Measurements from ENCODE around the gene SMAD1.

The SMAD1 gene

GRCh38 chr4:145521282-145521681, 39.6 kb downstream of the SMAD1 start:
- no peak for ATAC-seq
- TF ChIP-seq CSDC2 (CRISPR knock-in tag; IDR thresholded peaks at IDR 0.05), result no peak
- no peak for TF ChIP-seq POU6F1 (CRISPR knock-in tag; IDR thresholded peaks at IDR 0.05; ENCODE audit: borderline replicate concordance, low read depth)
- TF ChIP-seq ZNF8 (CRISPR knock-in tag; IDR thresholded peaks at IDR 0.05), result no peak
- TF ChIP-seq RARB (CRISPR knock-in tag; IDR thresholded peaks at IDR 0.05), result no peak

GRCh38 chr4:145523117-145523516, 41.5 kb downstream of the SMAD1 start:
- TF ChIP-seq GLIS3 (CRISPR knock-in tag; IDR thresholded peaks at IDR 0.05) (no peak), PPARA (CRISPR knock-in tag; IDR thresholded peaks at IDR 0.05; ENCODE audit: borderline replicate concordance) (no peak), ISL1 (CRISPR knock-in tag; IDR thresholded peaks at IDR 0.05) (no peak), OSR1 (CRISPR knock-in tag; IDR thresholded peaks at IDR 0.05) (no peak), PATZ1 (CRISPR knock-in tag; IDR thresholded peaks at IDR 0.05; ENCODE audit: borderline replicate concordance) (no peak), ZFP30 (CRISPR knock-in tag; IDR thresholded peaks at IDR 0.05) (no peak), SNAI2 (CRISPR knock-in tag; IDR thresholded peaks at IDR 0.05) (no peak), ZFP3 (CRISPR knock-in tag; IDR thresholded peaks at IDR 0.05) (no peak), ESRRG (CRISPR knock-in tag; IDR thresholded peaks at IDR 0.05) (no peak), TOX (CRISPR knock-in tag; IDR thresholded peaks at IDR 0.05; ENCODE audit: borderline replicate concordance) (no peak), CSDC2 (CRISPR knock-in tag; IDR thresholded peaks at IDR 0.05) (no peak), BACH2 (CRISPR knock-in tag; IDR thresholded peaks at IDR 0.05; ENCODE audit: borderline replicate concordance) (no peak), ZNF565 (CRISPR knock-in tag; conservative IDR thresholded peaks at IDR 0.05; ENCODE audit: low read depth) (no peak), RARB (CRISPR knock-in tag; IDR thresholded peaks at IDR 0.05) (no peak), POU6F1 (CRISPR knock-in tag; IDR thresholded peaks at IDR 0.05; ENCODE audit: borderline replicate concordance, low read depth) (no peak), CSRNP3 (CRISPR knock-in tag; IDR thresholded peaks at IDR 0.05) (no peak), ZC3H10 (CRISPR knock-in tag; IDR thresholded peaks at IDR 0.05) (no peak)
- no peak for ATAC-seq

- ATAC-seq, result no peak
- TF ChIP-seq PATZ1 (CRISPR knock-in tag; IDR thresholded peaks at IDR 0.05; ENCODE audit: borderline replicate concordance), result no peak
- no peak for TF ChIP-seq ISL1 (CRISPR knock-in tag; IDR thresholded peaks at IDR 0.05)
- no peak for TF ChIP-seq SNAI2 (CRISPR knock-in tag; IDR thresholded peaks at IDR 0.05)
- no peak for TF ChIP-seq CREB5 (CRISPR knock-in tag; IDR thresholded peaks at IDR 0.05; ENCODE audit: low read depth)
- no peak for TF ChIP-seq BACH2 (CRISPR knock-in tag; IDR thresholded peaks at IDR 0.05; ENCODE audit: borderline replicate concordance)
- TF ChIP-seq CSRNP3 (CRISPR knock-in tag; IDR thresholded peaks at IDR 0.05), result no peak
- no peak for TF ChIP-seq ZC3H10 (CRISPR knock-in tag; IDR thresholded peaks at IDR 0.05)
- TF ChIP-seq ZFP30 (CRISPR knock-in tag; IDR thresholded peaks at IDR 0.05), result no peak
Measured at GRCh38 chr4:145524552-145524951, 42.9 kb downstream of the SMAD1 start.
